DMS 273 (cell line): ENCODE data around the gene ARID3C.

Source experiments
- DNase-seq: peaks from one replicate; lab custom pipeline; 2025; ENCODE audit not compliant: unreplicated experiment; lab: John Stamatoyannopoulos, UW

Gene ARID3C

GRCh38 chr9:34628656-34629490 is at the start of gene ARID3C:
ARID3C (minus strand) TSS chr9:34629066; CDS start chr9:34628014, 1,052 bp downstream.
- peak; percentile 73 for DNase-seq

- DNase-seq = no peak
Measured at GRCh38 chr9:34675869-34676268, 47.0 kb upstream of the ARID3C start.

GRCh38 chr9:34675048-34675714 is 46.3 kb upstream of the ARID3C start:
- DNase-seq = peak; percentile 93

- DNase-seq = no peak
Measured at GRCh38 chr9:34674440-34674839, 45.6 kb upstream of the ARID3C start.

- DNase-seq = peak; percentile 10
Measured at GRCh38 chr9:34671307-34671706, 42.4 kb upstream of the ARID3C start.

GRCh38 chr9:34669809-34670562 is 41.1 kb upstream of the ARID3C start:
- no peak for DNase-seq

- peak; percentile 96 for DNase-seq
Measured at GRCh38 chr9:34665381-34666250, 36.8 kb upstream of the ARID3C start.

GRCh38 chr9:34665067-34665380 is 36.2 kb upstream of the ARID3C start:
- DNase-seq = no peak

- DNase-seq = peak; percentile 89
Measured at GRCh38 chr9:34664281-34665066, 35.6 kb upstream of the ARID3C start.

GRCh38 chr9:34663303-34663605 is 34.4 kb upstream of the ARID3C start:
- no peak for DNase-seq

GRCh38 chr9:34662526-34663302 is 33.8 kb upstream of the ARID3C start, which contains the start of gene CCL27:
CCL27 (minus strand) TSS chr9:34662657; CDS start chr9:34662633, 24 bp downstream.
- DNase-seq = no peak

GRCh38 chr9:34659592-34660253 is 30.9 kb upstream of the ARID3C start:
- peak; percentile 74 for DNase-seq

GRCh38 chr9:34658461-34658860 is 29.6 kb upstream of the ARID3C start:
- DNase-seq = no peak

- no peak for DNase-seq
Measured at GRCh38 chr9:34656992-34657391, 28.1 kb upstream of the ARID3C start.

GRCh38 chr9:34655394-34655793 is 26.5 kb upstream of the ARID3C start:
- no peak for DNase-seq

GRCh38 chr9:34654323-34655051 is 25.6 kb upstream of the ARID3C start:
- DNase-seq = peak; percentile 96

GRCh38 chr9:34653151-34654072 is 24.5 kb upstream of the ARID3C start:
- DNase-seq = peak; percentile 74
